Gastroesophageal sphincter (tissue), 4 donors: ENCODE measurements around the gene TIMM23. TPM values are rescaled to one million over a fixed set of nuclear protein-coding genes. Genes with fewer than 3 reads are reported as not detected.
A peak's percentile ranks its signal among the peaks of the same experiment; 100 is the strongest.
"Not testable (repeated sequence)": the region's sequence is repeated elsewhere in the genome, so short reads cannot be mapped to it uniquely, and the experiment has no call there.

Source experiments
- ATAC-seq: fragments of 150-250 bp; one replicate; pipeline ENCODE4 v1.9.1; 2016; ENCODE audit warnings: mild to moderate bottlenecking, moderate library complexity
- H3K27ac ChIP-seq, 4 donors: fragments of 200-600 bp; sonication (generic) in 3 of 4; 1 replicate in 3 of 4; 2 replicates in 1 of 4; pipeline ENCODE4 v1.5.1; 2016 to 2019
- H3K27me3 ChIP-seq: fragments of 200-600 bp; sonication (generic); one replicate; pipeline ENCODE4 v1.5.1; 2019
- H3K36me3 ChIP-seq, 2 donors: fragments of 200-600 bp; sonication (generic); one replicate each; pipeline ENCODE4 v1.5.1; 2019; ENCODE audit warnings: control low read depth in 1 of 2
- H3K4me1 ChIP-seq, 3 donors: fragments of 200-600 bp; sonication (generic); 1 replicate in 2 of 3; 2 replicates in 1 of 3; pipeline ENCODE4 v1.5.1; 2016 to 2019; ENCODE audit warnings: control low read depth in 2 of 3
- H3K4me3 ChIP-seq, 2 donors: fragments of 200-600 bp; sonication (generic); one replicate each; pipeline ENCODE4 v1.5.1; 2019; ENCODE audit warnings: mild to moderate bottlenecking in 1 of 2, moderate library complexity in 1 of 2
- H3K9me3 ChIP-seq, 3 donors: fragments of 200-600 bp; sonication (generic); one replicate each; pipeline ENCODE4 v1.5.1; 2017 to 2019; ENCODE audit warnings: control low read depth in 2 of 3
- POLR2A ChIP-seq, 2 donors: fragments of 450-650 bp; IDR thresholded peaks; one replicate each; pipeline ENCODE4 v1.6.1; 2017; ENCODE audit warnings: antibody characterized with exemption in 2 of 2, mild to moderate bottlenecking in 2 of 2, moderate library complexity in 1 of 2
- POLR2AphosphoS5 ChIP-seq: sonication (generic); formaldehyde crosslinking; IDR thresholded peaks from one replicate; pipeline ENCODE4 v1.6.1; 2017; ENCODE audit warnings: antibody characterized with exemption
- WGBS, 2 donors: methylation state at CpG; one replicate each; pipeline ENCODE4 v1.1.5; 2018; ENCODE audit warnings: low coverage in 1 of 2; 5-methylcytosine and 5-hydroxymethylcytosine counted together
- total RNA-seq, 4 donors: library from RNA; depleted of rRNA; stranded (reverse); fragments of >200 nt; gene quantifications; one replicate each; pipeline ENCODE4 v1.1.0, GENCODE V29; 2016

TIMM23 gene, protein sequence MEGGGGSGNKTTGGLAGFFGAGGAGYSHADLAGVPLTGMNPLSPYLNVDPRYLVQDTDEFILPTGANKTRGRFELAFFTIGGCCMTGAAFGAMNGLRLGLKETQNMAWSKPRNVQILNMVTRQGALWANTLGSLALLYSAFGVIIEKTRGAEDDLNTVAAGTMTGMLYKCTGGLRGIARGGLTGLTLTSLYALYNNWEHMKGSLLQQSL
- 10 to 100 TPM; 56.8 to 80.9 (median 64.5) TPM for total RNA-seq

DNA sequence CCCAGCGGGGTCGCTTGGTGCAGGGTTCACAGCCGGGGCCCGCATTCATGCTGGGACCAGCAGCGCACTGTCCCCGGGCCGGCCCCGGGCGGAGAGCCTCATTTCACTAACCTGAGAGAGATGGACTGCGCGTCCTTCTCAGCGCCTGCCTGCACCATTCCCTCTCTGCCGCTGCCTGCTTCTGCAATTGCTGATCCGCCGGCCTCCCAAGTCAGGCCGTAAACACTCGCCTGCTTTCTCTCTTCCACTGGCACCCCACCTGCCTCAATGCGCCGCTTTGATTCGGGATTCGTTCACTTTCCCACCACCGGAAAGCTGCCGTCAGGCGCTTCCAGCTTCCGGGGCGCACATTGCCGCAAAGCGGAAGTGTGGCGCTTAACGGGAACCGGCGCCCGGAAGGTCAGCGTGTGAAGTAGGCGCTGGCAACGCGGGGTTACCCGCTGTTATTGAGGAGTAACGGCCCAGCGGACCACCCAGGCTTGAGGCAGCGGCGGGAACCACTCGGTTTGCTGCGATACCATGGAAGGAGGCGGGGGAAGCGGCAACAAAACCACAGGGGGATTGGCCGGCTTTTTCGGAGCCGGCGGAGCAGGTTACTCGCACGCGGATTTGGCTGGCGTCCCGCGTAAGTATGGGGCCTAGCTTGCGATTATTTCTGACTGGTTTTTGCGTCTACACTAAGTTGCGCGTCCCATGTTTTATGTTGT lies at the start of gene TIMM23:
TSS of gene TIMM23 (plus strand) at position 384 of the 707 bp plus-strand sequence. CDS start at position 520, 136 bp downstream.
- Histone ChIP-seq H3K27ac (peak within 1 kb of the TSS; percentile 36 to 81 (median 76)), H3K4me1 (peaks cover 0 to 32% (median 10%) of the 10 kb centered on the region in 3 donors), H3K4me3 (peak within 1 kb of the TSS; percentile 58 to 69), H3K36me3 (peaks cover 0 to 12% of the 10 kb centered on the region in 2 donors)
- H3K27me3 ChIP-seq, H3K9me3 ChIP-seq: not testable (repeated sequence)
- 0 to 1% methylated on average over 14 to 15 of the region's 60 CpGs for WGBS, 2 donors
- peak; percentile 72 for TF ChIP-seq POLR2AphosphoS5
- peak; percentile 21 to 30 for TF ChIP-seq POLR2A (IDR thresholded peaks at IDR 0.05)
- peak; percentile 93 for ATAC-seq

DNA sequence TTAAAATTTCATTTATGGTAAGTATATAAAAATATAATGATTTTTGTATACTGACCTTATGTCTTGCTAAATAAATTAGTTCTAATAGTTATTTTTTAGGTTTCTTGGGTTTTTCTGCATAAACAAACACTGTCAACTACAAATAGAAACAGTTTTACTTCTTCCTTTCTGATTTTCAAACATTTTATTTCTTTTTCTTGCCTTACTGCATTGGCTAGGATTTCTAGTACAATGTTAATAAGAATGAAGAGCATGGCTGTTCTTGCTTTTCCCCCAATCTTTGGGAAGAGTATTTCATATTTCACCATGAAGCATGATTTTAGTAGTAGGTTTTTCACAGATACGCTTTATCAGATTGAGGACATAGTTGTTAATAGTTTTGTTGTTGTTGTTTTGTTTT lies 45.5 kb upstream of the TIMM23 start:
- H3K9me3 ChIP-seq, result peaks cover 0 to 10% (median 0%) of the 10 kb centered on the region in 3 donors

DNA sequence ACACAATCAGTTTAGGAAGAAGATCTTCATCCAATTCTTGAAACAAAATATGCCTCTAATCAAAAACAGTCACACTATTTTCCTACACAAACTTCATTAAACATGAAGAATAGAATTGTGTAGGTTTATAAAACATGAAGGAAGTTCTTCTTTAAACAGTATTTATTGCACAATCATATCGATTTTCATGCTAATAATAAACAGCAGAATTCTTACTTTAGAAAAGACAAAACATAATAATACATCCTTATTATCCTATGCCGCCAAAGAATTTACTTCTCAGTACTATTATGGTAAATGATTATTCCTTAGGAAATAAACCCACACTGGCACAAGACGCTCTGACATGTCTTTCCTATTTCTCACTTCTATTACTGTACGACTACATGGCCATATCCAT lies 41.0 kb upstream of the TIMM23 start:
- not testable (repeated sequence) for H3K4me3 ChIP-seq, H3K27me3 ChIP-seq, ATAC-seq, H3K4me1 ChIP-seq, H3K9me3 ChIP-seq, H3K27ac ChIP-seq
- H3K36me3 ChIP-seq, result peaks cover 0 to 20% of the 10 kb centered on the region in 2 donors
- WGBS, 2 donors, result 84 to 100% methylated on average over 2 to 4 of the region's 4 CpGs

More for the DNA sequence above, 45.5 kb upstream of the TIMM23 start:
- peaks cover 0 to 13% of the 10 kb centered on the region in 2 donors for H3K36me3 ChIP-seq
- WGBS, 2 donors, result 100% methylated on average over 1 of the region's 1 CpG
- not testable (repeated sequence) for H3K27me3 ChIP-seq, ATAC-seq, H3K4me1 ChIP-seq, H3K4me3 ChIP-seq, H3K27ac ChIP-seq

DNA sequence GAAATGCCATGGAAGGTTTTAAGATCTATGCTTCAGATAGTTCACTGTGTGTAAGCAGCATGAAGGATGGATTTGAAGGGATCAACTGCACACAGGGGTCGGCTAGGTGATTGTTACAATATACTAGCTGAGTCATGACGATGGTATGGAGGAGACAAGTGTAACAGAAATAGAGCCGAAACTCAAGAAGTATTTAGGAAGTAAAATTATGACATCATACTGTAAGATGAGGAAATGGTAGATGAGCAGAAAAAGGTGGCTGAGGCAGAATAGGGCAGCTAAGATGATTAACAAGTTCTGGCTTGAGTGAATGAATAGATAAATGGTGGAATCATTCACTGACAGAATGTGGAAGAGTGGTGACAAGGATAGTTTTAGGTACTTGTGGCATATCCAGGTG lies 37.5 kb upstream of the TIMM23 start:
- not testable (repeated sequence) for H3K27me3 ChIP-seq, H3K27ac ChIP-seq, ATAC-seq, H3K9me3 ChIP-seq, H3K4me1 ChIP-seq, H3K4me3 ChIP-seq
- 91 to 97% methylated on average over 3 of the region's 3 CpGs for WGBS, 2 donors
- peaks cover 0 to 14% of the 10 kb centered on the region in 2 donors for H3K36me3 ChIP-seq

DNA sequence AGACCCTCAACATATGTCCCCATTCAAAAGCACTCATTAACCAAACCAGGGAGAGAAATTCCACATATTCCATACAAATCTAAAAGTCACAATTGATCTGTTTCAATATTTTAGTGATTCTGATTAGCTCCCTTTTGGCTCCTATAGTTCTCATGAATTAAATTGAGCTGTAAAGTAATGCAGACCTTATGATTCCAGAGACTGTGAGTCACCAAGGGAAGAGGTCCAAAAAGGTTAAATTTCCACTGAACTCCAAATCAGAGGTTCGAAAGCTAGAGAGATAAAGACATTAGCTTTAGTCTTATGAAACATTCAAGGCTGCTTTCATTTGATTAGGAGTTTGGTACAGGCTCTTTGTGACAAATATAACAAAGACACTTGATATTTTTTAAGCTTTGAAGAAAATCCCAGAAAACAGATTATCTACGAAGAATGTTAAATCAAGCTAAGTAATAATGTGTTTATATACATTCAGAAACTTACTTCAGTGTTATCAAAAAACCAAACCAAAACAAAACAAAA lies 33.1 kb upstream of the TIMM23 start:
- H3K27me3 ChIP-seq, H3K27ac ChIP-seq, ATAC-seq, H3K4me3 ChIP-seq, H3K36me3 ChIP-seq, H3K9me3 ChIP-seq, H3K4me1 ChIP-seq: not testable (repeated sequence)
- 50% methylated on average over 1 of the region's 2 CpGs; no CpG with 5 or more reads in 1 of the 2 donors for WGBS, 2 donors

DNA sequence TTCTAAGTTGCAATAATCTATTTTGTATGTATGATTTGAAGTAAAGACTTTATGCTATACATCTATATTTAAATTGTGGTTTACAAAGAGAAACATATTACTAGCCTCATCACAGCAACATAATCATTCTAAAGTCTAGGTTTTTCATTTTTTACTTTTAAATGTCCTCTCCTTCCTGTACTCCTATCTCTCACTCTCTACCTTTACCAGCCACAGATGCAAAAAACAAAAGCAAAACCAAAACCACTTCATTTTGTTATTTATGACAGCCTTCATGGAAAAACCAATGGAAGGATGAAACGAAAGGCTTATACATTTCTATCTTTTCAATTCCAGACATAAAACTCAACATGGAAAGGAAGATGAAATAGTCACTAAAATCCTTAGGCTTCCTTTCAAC lies 31.1 kb upstream of the TIMM23 start:
- not testable (repeated sequence) for ATAC-seq, H3K4me3 ChIP-seq, H3K9me3 ChIP-seq, H3K27ac ChIP-seq, H3K27me3 ChIP-seq, H3K4me1 ChIP-seq
- no CpG with 5 or more reads among the region's 1 CpG for WGBS, 2 donors
- peaks cover 0 to 18% of the 10 kb centered on the region in 2 donors for H3K36me3 ChIP-seq

DNA sequence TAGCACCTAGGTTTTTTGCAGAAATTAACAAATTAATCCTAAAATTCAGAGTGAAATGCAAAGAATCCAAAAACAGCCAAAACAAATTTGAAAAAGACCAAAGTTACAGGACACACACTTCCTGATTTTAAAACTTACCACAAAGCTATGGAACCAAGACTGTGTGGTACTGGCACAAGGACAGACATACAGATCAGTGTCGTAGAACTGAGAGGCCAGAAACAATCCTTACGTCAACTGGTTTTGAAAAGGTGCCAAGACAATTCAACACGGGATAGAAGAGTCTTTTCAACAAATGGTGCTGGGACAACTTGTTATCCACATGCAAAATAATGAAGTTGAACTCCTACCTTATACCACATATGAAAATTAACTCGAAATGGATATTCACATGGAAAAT lies 26.8 kb upstream of the TIMM23 start:
- not testable (repeated sequence) for H3K4me1 ChIP-seq, ATAC-seq, H3K27me3 ChIP-seq, H3K4me3 ChIP-seq, H3K27ac ChIP-seq, H3K9me3 ChIP-seq
- H3K36me3 ChIP-seq, result peaks cover 0 to 29% of the 10 kb centered on the region in 2 donors
- 70% methylated on average over 2 to 3 of the region's 4 CpGs for WGBS, 2 donors

DNA sequence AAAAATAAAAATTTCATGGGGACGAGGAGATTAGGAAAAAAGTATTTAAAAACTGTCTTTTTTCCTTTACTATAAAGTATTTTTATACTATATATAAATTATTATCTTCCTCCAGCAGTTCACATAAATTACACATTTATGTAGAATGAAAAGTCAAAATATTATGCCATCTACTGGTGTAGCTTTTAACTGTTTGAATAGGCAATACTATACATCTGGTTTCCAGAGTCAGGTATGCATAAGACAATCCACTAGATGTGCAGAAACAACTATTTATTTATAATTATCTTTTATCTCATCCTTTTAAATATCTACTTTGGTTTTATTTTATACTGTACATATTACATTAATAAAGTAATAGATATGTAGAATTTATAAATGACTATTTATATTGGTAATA lies 24.9 kb upstream of the TIMM23 start:
- H3K27ac ChIP-seq, H3K4me1 ChIP-seq, ATAC-seq, H3K4me3 ChIP-seq, H3K9me3 ChIP-seq, H3K27me3 ChIP-seq: not testable (repeated sequence)
- peaks cover 0 to 31% of the 10 kb centered on the region in 2 donors for H3K36me3 ChIP-seq
- WGBS, 2 donors, result 94 to 100% methylated on average over 1 of the region's 1 CpG

DNA sequence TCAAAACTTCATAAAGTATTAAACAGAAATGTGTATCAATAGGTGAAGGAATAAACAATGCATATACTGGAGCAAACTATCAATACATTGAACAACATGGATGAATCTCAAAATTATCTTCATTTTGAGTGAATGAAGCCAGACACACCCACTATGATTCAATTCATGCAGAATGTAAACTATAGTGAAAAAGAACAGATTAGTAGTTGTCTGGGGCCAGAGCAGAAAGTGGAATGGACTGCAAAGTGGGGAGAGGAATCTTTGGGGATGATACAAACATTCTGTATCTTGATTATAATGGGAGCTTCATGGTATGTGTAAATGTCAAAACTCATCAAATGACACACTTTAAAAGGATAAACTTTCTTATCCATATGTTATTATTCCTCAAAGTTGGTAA lies 23.5 kb upstream of the TIMM23 start:
- not testable (repeated sequence) for H3K4me3 ChIP-seq, H3K27me3 ChIP-seq, ATAC-seq, H3K9me3 ChIP-seq, H3K4me1 ChIP-seq, H3K27ac ChIP-seq
- peaks cover 0 to 28% of the 10 kb centered on the region in 2 donors for H3K36me3 ChIP-seq

DNA sequence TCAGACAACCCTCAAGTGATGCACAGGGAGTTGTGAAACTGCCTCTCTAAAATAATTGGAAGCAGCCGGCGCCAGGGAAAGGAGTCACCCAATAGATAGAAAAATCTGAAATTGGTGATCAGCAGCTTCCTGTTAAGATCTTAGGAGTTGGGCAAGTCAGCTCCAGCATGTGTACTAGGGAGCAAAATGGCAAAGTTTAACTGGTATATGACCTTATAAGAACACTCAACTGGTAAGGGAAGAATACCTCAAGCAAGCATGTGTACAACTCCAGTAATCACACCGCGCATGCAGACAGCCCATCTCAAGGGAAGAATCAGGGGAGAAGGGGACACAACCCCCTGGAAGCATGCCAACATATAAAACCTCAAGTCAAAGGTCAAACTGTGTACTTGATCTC lies 17.9 kb upstream of the TIMM23 start:
- H3K9me3 ChIP-seq, ATAC-seq, H3K27me3 ChIP-seq, H3K4me3 ChIP-seq, H3K4me1 ChIP-seq, H3K27ac ChIP-seq: not testable (repeated sequence)
- H3K36me3 ChIP-seq, result peaks cover 0 to 29% of the 10 kb centered on the region in 2 donors
- 90% methylated on average over 2 of the region's 4 CpGs; no CpG with 5 or more reads in 1 of the 2 donors for WGBS, 2 donors

DNA sequence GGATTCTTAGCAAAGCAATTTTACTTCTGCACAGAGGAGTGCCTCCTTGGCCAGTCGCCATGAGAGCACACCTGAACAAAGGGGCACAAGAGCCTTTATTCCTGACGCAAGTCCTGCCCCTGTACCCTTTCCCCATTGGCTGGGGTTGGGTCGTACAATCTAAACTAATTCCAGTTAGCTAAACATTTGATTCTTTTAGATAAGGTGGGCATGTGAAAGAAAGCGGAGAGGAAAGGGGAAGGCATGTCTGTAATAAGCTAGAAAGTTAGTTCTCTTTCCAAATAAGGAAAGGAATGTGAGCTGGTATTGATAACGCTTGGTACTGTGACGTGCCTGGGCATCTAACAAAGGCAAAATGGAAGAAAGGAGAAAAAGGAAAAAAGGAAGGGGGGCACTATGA lies 15.7 kb upstream of the TIMM23 start:
- peaks cover 0 to 16% of the 10 kb centered on the region in 2 donors for H3K36me3 ChIP-seq

DNA sequence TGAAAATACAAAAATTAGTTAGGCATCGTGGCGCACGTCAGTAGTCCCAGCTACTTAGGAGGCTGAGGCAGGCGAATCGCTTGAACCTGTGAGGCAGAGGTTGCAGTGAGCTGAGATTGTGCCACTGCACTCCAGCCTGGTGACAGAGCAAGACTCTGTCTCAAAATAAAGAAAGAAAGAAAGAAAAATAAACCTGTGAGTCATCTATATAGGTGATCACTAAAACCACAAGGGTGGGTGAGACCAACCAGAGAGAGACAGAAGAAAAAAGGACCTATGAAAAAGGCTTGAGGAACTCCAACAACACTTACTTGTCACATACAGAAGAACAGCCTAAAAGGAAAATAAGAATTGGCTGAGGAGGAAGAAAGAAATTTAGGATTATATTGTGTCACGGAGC lies 14.4 kb upstream of the TIMM23 start:
- not testable (repeated sequence) for ATAC-seq, H3K4me1 ChIP-seq, H3K9me3 ChIP-seq, H3K27ac ChIP-seq, H3K4me3 ChIP-seq, H3K27me3 ChIP-seq
- peaks cover 0 to 15% of the 10 kb centered on the region in 2 donors for H3K36me3 ChIP-seq
- WGBS, 2 donors, result 62 to 98% methylated on average over 2 to 6 of the region's 6 CpGs

More for the DNA sequence above, 15.7 kb upstream of the TIMM23 start:
- H3K9me3 ChIP-seq, H3K27ac ChIP-seq, H3K27me3 ChIP-seq, ATAC-seq, H3K4me3 ChIP-seq, H3K4me1 ChIP-seq: not testable (repeated sequence)
- no CpG with 5 or more reads among the region's 6 CpGs for WGBS, 2 donors

DNA sequence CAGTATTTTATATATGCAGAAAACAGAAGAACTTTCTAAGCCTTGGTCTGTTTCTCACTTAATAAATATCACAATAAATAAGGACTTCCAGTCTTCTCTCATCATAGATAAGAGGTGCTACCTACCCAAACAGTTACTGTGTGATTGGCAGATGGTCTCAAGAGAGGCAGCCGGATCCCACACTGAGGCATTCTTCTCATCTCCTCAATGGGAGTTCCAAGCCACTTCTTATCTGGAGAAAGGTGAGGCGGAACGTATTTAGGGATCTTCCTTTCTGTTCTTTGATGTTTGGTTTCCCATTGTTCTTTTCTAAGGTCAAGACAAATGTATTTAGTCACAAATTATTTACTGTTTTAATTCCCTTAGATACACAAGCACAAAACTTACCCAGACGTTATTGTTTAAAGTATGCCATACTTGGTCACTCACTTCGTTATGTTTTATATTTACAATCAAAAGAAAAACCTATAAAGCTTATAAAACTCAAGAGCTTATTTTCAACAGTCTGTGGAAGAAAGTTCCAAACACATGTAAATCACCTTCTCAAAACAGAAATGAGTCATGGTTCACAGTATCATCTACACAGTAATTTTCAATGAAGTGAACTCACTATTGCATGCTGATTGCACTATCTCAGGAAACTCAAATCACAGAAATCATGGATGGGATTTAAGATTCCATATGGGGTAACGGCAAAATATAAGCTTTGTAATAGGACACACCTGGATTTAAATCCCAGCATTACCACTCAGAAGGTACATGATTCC lies 9.4 kb upstream of the TIMM23 start:
- not testable (repeated sequence) for H3K27me3 ChIP-seq, H3K4me1 ChIP-seq, H3K9me3 ChIP-seq, ATAC-seq, H3K27ac ChIP-seq, H3K4me3 ChIP-seq
- peaks cover 0 to 12% of the 10 kb centered on the region in 2 donors for H3K36me3 ChIP-seq
- WGBS, 2 donors, result 79 to 88% methylated on average over 4 to 6 of the region's 6 CpGs
